Measurements from ENCODE around the gene DCP1B.
A peak's percentile ranks its signal among the peaks of the same experiment; 100 is the strongest.

The DCP1B gene

DNA sequence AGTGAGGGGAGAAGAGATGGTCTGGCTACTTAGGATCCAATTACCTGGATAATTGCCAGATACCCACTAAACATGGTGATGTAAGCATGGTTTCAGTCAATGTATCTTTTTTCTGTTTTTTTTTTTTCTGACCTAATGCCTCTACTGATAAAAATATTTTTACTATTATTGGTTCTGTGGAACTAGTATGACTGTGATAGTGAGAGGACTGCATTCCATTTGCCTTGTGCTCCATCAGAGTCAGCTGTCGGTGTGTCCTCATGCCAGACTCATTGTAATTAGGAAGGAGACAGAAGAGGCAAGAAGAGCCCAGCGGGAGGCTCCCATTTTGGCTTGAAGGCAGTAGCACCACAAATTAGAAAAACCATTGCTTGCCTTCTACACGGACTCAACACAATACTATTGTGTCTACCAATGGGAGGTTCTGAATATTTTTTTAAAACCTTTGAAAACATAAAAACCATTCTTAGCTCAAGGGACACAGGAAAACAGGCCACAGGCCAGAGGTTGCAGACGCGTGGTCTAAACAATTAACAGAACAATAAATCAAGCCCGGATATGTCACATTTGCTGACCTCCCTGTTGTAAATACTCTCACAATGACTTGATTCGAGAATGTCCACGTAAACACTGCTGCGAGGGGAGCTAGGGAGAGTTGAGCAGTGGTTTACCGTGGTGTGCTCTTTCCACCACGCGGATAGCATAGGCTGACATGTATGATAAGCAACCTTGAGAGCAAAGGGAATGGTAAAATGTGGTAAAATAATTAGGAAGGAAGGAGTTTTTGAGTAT is 13.5 kb upstream of the DCP1B start:
- no peak for DNase-seq

DNA sequence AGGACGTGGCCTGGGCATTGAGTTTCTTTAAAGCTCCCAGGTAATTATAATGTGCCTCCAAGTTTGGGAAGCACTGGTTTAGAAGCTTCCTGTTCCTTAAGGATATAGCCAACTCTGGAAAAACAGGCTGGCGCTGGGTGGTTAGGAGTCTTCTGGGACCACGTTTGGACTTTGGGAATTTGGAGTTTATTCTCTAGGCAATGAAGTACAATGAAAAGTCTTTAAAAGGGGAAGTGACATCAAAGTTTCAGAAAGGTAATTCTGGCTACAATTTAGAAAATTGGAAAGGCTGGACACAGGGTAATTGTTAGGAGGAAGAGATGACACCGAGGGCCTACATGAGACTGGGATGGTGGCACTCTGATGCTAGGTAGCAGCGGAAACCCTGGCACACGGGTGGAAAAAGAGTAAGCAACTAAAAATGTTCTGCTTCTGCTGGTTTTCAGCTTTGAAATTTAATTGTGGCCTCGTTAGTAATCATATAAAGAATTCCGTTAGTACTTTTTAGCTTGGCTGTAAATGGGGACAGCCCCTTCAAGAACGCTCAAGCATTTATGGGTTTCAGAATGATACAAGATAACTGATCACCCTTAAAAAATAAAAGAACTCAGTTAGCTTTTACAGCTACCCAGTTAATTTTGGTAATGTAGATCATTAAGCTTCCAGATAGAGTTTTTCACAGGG is 12.7 kb upstream of the DCP1B start:
- no peak for DNase-seq

DNA sequence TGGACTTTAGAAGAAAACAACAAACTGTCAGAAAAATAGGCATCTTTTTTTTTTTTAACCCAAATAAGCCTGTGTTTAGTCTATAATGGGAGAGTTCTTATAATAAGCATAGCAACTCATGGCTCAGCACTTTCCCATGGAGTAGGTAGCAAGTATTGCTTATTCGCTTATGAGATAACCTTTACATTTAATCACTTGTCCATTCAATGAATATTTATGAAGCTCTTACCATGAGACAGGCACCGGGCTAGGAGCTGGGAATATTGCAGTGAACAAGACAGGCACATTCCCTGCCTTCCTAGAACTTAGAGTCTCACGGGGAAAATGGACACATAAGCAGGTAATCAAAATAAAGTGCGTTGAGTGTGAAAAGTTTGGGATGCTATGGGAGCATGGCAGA is 10.0 kb upstream of the DCP1B start:
- no peak for DNase-seq

DNA sequence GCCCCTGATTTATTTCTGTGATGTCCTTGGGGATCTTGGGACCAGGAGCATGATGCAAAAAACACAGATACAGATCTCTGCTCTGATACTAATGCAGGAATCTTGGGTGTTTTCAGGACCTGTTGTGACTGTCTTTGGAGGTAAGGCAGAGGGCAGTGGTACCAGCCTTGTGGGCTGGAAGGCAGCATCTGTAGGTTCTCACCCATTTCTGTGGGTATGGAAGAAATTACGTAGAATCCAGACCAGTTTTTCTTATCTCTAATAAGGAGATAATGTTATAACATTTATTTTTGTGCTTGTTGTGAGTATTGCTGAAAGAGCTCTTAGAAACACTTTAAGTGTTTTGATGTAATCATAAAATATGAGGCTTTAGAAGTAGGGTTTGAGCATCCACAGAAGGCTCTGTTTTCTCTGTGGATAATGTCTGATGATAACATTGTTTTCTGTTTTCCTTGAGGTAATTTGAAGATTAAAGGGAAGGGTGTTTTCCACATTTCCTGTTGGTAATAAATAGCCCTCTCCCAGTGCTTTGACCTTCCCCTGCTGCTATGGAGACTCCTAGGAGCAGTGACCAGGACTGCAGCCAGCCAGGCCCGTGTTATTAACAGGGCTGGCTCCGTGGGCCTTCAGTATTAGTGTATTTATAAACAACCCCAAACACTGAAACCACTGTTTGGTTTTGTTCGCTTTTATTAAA is 9.4 kb upstream of the DCP1B start:
- DNase-seq = peak; percentile 75

DNA sequence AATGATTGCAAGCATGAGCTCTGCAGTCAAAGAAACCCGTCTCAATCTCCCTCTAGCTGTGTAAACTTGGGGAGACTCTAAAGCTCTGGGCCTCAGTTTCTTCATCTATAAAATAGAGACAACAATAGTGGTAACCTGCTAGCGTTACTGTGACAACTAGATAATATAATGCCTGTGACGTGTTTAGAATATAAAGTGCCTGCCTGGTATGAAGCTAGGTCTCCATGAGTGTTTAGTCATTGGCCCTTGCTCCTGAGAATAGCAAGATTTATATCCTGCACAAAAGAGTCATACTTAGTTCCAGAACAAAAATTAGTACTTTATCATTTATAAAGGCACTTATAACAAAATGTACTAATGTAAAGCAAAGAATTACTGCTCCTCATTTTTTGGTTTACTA is 8.8 kb upstream of the DCP1B start:
- no peak for DNase-seq

DNA sequence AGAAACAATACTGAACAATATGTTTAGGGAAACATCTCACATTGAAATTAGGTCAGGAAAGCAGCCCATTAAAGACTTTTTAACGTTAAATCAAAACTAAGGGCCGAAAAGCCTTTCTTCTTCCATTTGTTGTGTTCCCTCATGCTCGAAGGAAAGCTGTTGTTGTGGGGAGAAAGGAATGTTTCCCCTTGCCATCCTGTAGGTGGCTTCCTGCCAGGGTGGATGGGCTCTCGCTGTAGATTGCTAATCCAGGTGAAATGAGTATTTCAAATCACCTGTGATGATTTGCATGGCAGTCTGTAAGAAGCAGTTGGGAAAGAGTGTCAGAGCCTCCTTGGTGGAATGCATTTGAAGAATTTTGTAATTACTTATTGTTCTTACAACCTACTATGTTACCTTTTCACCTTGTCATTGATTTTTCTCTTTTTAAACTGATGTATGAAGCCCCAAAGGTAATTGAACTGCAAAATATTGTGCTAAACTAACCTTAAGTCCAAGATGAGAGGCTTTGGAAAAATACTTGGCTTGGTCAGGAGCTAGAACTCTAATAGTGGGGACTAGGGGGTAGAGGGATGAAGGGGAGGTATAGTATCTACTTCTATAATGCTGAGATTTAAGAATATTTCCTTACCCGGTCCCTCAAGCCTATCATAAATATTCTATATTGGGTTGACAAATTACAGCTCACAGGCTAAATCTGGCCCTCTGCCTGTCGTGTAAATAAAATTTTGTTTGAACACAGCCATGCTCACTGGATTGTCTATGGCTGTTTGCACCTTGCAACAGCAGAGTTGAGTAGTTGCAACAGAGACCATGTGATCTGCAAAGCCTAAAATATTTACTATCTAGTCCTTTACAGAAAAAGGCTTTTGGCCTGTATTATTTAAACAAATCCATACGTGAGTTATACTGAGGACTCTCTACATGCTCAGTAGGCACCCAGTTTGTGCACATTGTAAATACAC is 7.7 kb upstream of the DCP1B start:
- DNase-seq = no peak

DNA sequence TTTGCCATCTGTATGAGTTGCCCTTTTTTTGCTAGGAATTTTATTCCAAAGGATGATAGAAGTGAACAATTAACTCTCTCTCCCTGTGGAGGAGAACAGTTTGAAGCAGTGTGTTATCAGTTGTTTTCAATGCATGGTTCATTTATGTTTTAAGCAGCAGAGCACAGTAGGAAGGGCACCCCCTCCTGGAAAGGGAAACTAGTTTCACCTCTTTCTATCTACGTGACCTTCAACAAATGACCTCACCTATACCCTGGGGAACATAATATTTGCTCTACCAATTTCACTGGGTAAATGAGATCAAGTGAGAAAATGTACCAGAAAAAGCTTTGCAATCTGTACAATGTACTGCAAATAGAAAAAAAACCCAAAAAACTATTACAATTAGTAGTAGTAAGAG is 5.4 kb upstream of the DCP1B start:
- DNase-seq = no peak

DNA sequence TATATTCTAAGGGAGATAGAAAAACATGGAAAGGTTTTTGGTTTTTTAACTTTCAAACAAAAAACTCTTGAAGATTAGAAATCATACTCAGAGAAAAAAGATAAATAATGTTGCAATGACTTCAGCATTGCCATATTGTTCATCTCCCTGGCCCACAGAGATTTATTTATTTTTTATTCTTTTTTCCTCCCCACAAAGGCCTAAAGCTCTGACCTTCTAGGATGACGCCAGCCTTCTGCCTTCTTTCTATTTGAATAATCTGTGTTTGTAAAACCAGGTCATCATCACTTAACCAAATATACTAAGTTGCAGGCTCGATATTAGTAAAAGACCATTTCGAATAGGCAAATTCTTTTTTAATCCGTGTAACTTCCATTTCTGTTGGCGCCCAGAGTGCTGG is 4.4 kb upstream of the DCP1B start:
- DNase-seq = no peak

DNA sequence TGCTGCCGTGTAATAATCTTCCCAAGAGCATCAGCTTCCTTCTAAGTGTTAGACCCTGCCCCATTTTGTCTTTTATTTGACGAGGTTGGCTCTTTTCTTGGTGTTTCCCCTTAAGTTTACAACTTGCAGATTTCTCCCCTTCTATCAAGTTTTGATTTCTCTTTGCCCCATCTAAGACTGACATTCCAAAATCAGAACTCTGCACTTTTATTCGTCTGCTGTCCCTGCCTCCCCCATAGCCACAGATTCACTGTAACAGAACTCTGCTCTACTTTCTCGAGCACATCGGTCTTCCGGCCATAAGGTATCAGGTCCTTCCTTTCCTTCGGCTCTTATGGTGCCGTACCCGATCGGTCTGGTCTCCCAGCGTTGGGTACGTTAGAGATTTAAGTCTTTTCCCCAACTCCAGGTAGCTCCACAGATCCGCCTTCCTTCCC is 563 bp downstream of the DCP1B start:
- no peak for DNase-seq

DNA sequence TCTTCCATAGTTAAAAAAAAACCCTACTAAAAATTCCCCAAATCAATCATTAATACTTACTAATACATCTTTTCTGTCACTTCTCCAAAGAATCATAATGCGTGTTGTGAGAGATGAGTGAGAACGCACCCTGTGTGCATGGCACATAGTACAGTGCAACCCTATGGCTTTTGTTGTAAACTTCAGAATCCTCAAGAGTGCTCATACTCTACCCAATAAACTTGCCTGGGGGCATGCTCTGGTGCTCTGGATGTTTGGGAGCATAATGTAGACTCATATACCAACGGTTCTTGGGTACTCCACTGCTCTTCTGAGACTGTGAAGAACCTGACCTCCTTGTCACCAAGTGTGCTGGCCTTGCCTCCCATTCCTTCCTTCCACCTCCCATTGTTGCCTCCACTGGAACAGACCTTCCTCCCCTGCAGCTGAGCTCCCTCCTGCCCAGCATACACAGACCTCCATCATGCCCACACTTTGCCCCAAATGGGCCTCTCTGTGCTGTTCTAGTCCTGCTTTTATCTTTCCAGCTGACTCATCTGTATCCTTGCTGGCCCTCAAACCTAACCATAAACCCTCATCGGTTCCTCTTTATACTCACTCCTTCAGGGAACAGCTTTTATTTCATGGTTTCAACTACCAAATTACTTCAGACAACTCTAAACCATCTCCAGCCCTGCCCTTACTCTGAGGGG is 8.9 kb downstream of the DCP1B start:
- no peak for DNase-seq

DNA sequence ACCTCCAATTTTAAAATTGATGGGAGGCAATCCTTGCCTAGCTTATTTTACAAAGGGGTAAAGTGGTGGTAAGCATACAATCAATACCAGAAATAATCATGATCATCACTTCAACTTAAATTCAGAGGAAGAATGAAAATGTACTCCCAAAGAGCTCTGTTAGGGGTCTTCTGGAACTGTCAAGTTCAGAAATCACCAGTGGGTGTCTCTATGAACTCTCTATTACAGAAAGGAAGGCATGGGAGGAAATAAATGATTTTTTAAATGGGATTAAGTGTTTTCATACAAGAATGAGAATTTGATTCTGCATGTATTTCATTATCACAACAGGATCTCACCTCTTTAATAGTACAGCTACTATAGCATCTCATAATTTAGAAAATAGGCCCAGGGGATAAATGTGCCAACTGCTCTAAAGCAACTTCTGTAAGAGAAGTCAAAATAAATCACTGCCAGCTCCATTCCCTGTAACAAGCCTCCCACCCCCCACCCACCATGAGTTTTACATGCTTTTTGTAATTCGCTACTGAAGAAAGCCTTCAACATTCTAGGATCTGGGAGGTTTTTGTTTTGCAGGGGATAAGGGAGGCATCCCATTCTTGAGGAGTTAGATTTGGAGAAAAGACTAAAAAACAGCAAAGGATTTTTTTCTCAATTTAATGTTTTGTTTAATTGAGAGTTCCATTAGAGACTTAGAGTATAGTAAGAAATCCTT is 9.7 kb downstream of the DCP1B start:
- no peak for DNase-seq

DNA sequence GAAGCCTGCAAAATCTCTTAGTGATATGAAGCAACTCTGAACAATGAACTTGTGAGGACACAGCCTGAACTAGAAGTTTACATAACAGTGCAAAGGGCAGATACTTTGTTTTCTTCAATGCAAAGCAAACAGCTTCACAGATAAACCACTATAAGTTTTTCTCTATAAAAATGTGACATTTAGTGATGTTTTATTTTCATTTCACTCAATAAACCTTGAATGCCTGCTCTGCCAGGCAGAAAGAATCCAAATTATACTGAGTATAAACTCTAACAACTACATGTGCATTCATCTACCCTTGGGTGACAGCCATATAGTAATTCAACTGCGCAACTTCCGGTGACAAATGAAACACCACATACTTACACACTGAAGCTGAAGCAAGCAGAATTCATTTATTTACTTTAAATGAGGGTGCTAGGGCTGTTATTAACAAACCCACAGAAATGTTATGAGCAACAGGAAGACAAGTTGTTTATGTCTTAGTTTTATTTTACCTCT is 10.3 kb downstream of the DCP1B start:
- no peak for DNase-seq

DNA sequence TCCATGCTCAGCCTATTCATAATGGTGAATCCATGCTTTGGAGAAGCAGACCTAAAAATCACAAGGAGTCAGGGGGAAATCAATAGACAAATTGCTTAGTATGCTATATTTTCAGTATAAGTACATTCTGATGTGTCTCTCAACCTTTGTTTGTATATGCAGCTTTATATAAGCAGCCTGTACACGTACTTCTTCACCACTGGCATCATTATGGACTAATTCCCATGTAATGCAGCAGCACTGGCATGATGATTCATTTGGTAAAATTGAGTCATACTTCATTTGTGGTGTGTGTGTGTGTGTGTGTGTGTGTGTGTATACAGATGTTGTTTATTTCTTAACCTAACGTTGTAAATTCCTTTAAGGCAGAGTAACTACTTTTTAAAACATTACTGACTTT is 10.9 kb downstream of the DCP1B start:
- DNase-seq = no peak

DNA sequence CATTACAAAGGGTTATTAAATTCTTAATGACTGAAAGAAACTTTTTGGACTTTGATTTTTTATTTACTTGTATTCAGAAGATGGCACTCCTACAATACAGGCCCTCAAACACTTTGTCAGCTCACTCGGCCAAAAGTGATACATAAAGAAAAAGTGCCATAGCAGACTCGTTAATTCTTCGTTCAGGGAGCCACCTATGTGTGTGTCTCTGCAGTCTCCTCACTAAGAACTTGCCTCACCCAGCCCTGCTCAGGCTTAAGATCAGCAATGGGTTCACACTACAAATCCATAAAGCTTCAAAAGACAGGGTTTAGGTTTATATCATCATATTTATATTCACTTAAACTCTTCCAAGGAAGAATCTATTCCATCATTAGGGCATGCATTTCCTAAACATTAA is 11.5 kb downstream of the DCP1B start:
- no peak for DNase-seq

DNA sequence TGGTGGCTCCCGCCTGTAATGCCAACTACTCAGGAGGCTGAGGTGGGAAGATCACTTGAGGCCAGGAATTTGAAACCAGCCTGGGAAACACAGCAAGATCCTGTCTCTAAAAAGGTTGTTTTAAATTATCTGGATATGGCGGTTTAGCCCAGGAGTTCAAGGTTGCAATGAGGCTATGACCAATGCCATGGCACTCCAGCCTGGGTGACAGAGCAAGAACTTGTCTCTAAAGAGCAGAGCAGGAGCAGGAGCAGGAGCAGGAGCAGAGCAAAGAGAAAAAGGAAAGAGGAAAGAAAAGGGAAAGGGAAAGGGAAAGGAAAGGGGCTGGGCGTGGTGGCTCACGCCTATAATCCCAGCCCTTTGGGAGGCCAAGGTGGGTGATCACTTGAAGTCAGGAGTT is 15.1 kb downstream of the DCP1B start:
- no peak for DNase-seq

DNA sequence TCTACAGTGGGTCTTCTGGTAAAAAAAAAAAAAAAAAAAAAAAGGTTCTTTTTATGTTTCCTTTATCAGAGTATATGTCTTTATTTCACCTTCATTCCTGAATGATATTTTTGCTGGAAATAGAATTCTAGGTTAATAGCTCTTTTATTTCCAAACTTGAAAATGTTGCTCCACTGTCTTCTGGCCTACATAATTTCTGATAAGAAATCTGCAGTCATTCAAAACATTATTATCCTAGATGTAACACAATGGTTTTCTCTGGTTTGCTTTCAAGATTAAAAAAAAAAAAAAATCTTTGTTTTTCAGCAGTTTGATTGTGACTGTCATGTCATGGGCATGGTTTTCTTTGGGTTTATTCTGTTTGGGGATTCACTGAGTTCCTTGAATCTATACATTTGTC is 19.5 kb downstream of the DCP1B start:
- DNase-seq = no peak

DNA sequence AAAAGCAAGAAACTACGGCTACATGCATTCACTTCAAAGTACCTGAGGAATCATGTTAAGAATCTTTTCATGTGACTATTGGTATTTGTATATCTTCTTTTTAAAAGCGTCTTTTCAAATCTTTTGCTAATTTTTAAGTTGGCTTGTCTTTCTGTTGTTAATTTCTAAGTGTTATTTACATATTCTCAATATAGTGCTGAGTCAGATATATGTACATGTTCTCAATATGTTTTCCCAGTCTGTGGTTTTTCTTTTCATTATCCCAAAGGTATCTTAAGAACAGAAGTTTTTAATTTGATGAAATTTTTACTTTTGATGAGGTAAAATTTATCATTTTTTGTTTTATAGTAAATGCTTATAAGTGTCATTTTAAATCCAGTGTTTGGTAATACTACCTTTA is 24.0 kb downstream of the DCP1B start:
- DNase-seq = no peak

DNA sequence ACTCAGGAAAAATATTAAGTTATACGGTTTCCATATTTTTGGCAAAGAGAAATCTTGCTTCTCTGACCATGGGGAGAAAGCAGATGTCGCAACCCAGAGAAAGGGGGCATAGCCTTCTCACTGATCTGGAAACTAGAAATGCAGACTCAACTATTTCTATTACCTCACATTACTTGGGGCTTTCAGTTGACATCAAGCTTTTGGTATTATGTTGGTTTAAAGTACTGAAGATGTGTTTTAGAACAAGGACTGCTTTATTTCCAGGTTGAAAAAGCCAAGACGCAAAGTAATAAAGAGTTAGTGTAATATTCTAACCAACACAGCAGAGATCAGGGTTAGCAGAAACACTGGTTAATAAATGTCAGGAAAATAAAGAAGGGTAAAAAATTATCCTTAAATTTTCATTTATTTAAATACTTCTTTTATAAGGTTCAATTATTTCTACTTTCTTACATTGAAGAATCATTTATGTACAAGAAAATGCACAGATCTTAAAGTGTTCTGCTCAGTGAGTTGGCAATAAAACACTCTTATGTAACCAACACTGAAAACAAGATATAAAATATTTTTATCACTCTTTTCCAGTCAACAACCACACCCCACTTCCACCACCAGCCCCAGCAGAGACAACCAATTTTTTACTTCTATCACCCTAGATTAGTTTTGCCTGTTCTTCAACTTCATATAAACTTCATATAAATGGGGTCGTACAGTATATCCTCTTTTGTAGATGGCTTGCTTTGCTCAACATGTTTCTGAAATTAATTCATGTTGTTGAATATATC is 26.0 kb downstream of the DCP1B start:
- no peak for DNase-seq

DNA sequence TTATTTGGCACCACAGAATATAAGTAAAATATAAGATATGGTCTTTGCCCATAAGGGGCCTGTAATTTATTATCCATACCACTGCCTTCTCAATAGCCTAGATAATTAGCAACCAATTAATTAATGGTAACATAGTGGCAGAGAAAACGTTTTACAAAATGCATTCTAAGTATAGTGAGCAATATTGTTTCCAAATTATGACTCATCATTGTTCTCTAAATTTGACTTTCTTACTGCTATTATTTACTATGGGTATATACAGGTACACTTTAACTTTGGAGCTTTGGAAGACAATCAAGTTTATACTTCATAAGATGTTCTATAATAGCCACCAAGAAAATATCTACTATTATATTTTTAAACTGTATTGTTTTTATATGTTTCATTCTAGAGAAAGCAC is 26.7 kb downstream of the DCP1B start:
- DNase-seq = no peak

DNA sequence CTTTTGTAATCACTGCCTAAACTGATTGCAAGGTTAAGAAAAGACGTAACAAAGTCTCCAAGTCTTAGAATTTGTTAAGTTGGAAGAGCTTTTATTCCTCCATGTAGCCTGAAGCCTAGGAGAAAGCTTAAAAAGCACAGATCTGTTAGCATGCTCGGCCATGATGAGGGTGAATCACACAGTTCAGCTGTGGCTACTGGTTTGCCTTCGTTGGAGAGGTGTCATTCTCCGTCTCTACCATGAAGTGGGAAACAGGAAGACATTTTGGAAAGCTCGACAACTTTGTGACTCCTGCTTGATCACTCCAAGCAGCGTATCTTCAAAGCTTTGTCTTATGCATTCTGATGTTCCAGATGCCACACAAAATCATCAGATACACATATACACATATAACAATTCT is 27.1 kb downstream of the DCP1B start:
- peak; percentile 60 for DNase-seq

DNA sequence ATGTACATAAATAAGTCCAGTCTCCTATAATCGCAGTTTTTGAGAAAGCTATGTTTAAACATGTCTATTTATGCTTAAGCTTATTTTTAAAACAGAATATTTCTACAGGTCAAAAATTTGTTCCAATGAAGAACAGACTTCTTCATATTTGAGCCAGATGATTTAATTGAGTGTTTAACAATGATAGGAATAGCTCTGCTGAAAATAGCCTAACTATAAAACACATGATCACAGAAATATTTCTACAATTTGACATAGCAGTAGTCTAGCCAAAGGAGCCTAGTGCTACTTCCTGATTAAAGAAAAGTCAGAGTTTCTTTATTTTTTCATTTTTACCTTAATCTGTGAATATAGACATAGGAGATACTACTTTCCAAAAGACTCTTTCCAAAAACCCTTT is 29.4 kb downstream of the DCP1B start:
- DNase-seq = no peak

Measured in islet precursor cell (in vitro differentiated cells).